ENCODE measurements around the gene CHCHD3. TPM values are rescaled to one million over a fixed set of nuclear protein-coding genes. Genes with fewer than 3 reads are reported as not detected.

CHCHD3 gene
- total RNA-seq, 3 donors from 2014 or later: 52.1 to 59.4 (median 53.1) TPM

- Histone ChIP-seq H3K27me3 (no peaks in the 10 kb centered on the region), H3K4me1 (no peaks in the 10 kb centered on the region), H3K9me3 (no peaks in the 10 kb centered on the region), H3K36me3 (no peaks in the 10 kb centered on the region), H3K4me3 (no peak overlapping the region), H3K27ac (no peak overlapping the region)
- intact Hi-C loops (cut with DNase I; ENCODE audit: low total_unique reads): no loop called here
- TF ChIP-seq, protein P1, sequence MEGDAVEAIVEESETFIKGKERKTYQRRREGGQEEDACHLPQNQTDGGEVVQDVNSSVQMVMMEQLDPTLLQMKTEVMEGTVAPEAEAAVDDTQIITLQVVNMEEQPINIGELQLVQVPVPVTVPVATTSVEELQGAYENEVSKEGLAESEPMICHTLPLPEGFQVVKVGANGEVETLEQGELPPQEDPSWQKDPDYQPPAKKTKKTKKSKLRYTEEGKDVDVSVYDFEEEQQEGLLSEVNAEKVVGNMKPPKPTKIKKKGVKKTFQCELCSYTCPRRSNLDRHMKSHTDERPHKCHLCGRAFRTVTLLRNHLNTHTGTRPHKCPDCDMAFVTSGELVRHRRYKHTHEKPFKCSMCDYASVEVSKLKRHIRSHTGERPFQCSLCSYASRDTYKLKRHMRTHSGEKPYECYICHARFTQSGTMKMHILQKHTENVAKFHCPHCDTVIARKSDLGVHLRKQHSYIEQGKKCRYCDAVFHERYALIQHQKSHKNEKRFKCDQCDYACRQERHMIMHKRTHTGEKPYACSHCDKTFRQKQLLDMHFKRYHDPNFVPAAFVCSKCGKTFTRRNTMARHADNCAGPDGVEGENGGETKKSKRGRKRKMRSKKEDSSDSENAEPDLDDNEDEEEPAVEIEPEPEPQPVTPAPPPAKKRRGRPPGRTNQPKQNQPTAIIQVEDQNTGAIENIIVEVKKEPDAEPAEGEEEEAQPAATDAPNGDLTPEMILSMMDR (IDR thresholded peaks at IDR 0.05): no peak
- TF ChIP-seq POLR2AphosphoS5 (IDR thresholded peaks at IDR 0.05) (no peak), POLR2A (IDR thresholded peaks at IDR 0.05) (no peak)
- no peak for DNase-seq (ENCODE audit: low spot score in 2 of 2)
These were observed 20.5 kb downstream of the CHCHD3 start for GRCh38 chr7:133061357-133061756.

DNA sequence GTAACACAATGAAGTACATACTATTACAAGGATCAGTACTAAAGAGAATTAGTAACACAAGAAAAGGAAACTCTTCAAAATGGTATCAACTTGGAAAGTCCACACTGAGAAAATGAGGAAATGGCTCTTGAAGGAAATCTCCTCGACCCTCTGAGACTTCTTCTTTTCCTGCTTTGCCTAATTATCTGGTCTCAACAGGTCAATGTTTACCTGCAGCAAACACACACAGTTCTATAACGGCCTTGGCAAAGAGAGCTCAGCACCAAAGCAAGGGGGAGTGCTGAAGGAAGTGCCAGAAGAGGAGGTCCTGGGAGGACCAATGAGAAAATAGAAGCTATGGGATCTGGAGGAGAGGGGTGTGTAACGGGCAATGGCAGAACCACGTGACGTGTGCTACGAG, 21.9 kb downstream of the CHCHD3 start:
- intact Hi-C loops (cut with DNase I; ENCODE audit: low total_unique reads): no loop called here
- H3K36me3 ChIP-seq: no peaks in the 10 kb centered on the region
- H3K9me3 ChIP-seq: no peaks in the 10 kb centered on the region
- no peak for DNase-seq (ENCODE audit: low spot score in 2 of 2)
- no peak overlapping the region for H3K27ac ChIP-seq
- H3K27me3 ChIP-seq: no peaks in the 10 kb centered on the region
- H3K4me3 ChIP-seq: no peak overlapping the region
- no peaks in the 10 kb centered on the region for H3K4me1 ChIP-seq
- no peak for TF ChIP-seq POLR2A (IDR thresholded peaks at IDR 0.05)
- TF ChIP-seq POLR2AphosphoS5 (IDR thresholded peaks at IDR 0.05): no peak
- TF ChIP-seq, protein P1 (IDR thresholded peaks at IDR 0.05): no peak

DNA sequence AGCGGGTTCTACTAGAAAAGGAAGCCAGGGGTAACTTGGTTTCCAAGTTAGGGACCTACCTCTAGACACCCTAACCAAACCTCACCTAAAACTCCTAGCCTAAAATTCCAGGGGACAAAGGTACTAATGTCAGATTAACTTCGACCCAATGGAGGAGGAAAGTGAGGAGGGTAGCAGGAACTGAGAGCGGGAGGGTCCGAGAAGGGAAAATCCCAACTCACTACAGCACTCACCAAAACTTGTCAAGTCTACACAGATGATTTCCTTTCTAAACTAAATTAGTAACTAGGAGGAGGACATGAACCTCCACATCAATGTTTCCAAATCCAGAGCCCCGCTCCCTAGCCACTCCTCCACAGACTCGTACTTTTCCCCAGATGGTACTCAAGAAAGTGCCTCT, 22.6 kb downstream of the CHCHD3 start:
- Histone ChIP-seq H3K27me3 (no peaks in the 10 kb centered on the region), H3K4me3 (no peak overlapping the region), H3K36me3 (no peaks in the 10 kb centered on the region), H3K4me1 (no peaks in the 10 kb centered on the region), H3K27ac (no peak overlapping the region), H3K9me3 (no peaks in the 10 kb centered on the region)
- no peak for TF ChIP-seq POLR2A (IDR thresholded peaks at IDR 0.05)
- TF ChIP-seq, protein P1 (IDR thresholded peaks at IDR 0.05): no peak
- TF ChIP-seq POLR2AphosphoS5 (IDR thresholded peaks at IDR 0.05): no peak
- DNase-seq (ENCODE audit: low spot score in 2 of 2): no peak
- intact Hi-C loops (cut with DNase I; ENCODE audit: low total_unique reads): no loop called here

- no peak for DNase-seq (ENCODE audit: low spot score in 2 of 2)
- intact Hi-C loops (cut with DNase I; ENCODE audit: low total_unique reads): no loop called here
- H3K27me3 ChIP-seq: no peaks in the 10 kb centered on the region
These were observed 25.3 kb downstream of the CHCHD3 start for GRCh38 chr7:133056370-133057238.

More at GRCh38 chr7:133056370-133057238, 25.3 kb downstream of the CHCHD3 start:
- H3K4me3 ChIP-seq: no peak overlapping the region
- TF ChIP-seq, protein P1 (IDR thresholded peaks at IDR 0.05): no peak
- no peak for TF ChIP-seq POLR2AphosphoS5 (IDR thresholded peaks at IDR 0.05)
- TF ChIP-seq POLR2A (IDR thresholded peaks at IDR 0.05): no peak
- no peak overlapping the region for H3K27ac ChIP-seq
- H3K4me1 ChIP-seq: peaks cover 0 to 4% of the 10 kb centered on the region in 2 donors
- no peaks in the 10 kb centered on the region for H3K9me3 ChIP-seq
- no peaks in the 10 kb centered on the region for H3K36me3 ChIP-seq

Data from breast epithelium (tissue), 4 donors.